ENCODE measurements around the gene TAF8.

- TF ChIP-seq CTCF (IDR thresholded peaks at IDR 0.05) (no peak), TCF7L2 (IDR thresholded peaks at IDR 0.05; ENCODE audit: low read depth, low read length) (no peak), POLR2AphosphoS5 (IDR thresholded peaks at IDR 0.05; ENCODE audit: low read depth, low read length) (no peak)
These were observed 54.9 kb downstream of the TAF8 start for GRCh38 chr6:42105156-42105648.

All from Panc1 (cell line).